ENCODE measurements around the gene EDNRA.

Gene EDNRA

DNA sequence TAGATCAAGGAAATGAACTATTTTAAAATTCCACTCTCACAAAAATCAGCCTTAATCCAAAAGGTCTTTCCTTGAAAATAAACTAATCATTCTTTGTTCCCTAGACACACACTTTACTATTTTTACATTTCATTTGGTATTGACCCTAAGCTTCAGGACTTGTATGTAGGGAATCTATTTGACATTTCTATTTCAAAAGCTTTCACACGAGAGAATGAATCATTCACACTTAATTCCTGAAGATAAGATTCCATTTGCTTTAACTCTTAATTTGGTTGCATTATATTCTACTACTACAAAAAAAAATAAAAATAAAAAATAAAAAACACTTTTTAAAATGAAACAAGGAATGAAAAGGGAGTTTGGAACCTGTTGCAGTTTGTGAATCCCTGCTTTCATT, 43.7 kb downstream of the EDNRA start:
- Histone ChIP-seq H3K27me3 (ENCODE audit: insufficient read depth, low read length) (no peaks in the 10 kb centered on the region), H3K9me3 (ENCODE audit: insufficient read depth, low read depth, low read length) (no peaks in the 10 kb centered on the region), H3K36me3 (ENCODE audit: insufficient read depth, low read length) (no peaks in the 10 kb centered on the region), H3K27ac (ENCODE audit: low read depth, low read length) (no peak overlapping the region), H3K9ac (ENCODE audit: low read depth, low read length) (no peak overlapping the region), H3K4me3 (ENCODE audit: low read length) (no peak overlapping the region), H3K4me1 (ENCODE audit: insufficient read depth, low read length) (no peaks in the 10 kb centered on the region)
- WGBS, result no CpG with 5 or more reads among the region's 1 CpG

DNA sequence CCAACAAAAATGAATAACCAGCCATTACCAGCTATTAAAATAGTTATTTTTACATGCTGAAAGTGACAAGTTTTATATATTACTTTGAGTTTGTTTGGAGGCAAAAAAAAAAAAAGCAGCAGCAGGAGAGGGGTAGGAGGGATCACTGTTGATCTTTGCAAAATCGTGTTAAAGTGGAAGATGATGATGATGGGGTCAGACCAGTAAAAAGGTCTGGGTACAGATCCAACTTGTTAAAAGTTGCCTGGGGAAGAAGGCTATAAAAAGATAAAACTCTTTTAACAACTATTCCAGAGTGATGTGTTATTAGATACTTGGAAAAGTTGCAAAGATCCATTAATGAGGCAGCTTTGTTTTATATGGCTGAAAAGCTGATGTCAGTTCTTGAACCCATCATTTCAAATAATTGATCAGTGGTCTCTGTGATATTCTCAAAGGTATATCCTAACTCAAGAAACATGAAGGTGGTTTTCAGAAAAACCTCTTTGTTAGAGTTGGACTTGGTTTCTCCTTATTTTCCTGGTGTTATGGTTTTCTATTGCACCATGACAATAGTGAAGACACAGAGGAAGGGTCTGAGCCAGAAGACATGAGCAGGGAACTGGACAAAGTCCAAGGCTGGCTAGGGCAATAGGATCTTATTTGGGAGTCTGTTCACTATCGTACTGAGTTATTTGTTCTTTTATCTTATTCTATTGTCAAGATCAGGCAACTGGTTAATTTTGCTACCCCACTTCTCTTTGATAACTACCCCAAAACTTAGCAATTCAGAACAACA, 44.8 kb downstream of the EDNRA start:
- 90% methylated on average over 2 of the region's 2 CpGs for WGBS
- no peaks in the 10 kb centered on the region for H3K27me3 ChIP-seq (ENCODE audit: insufficient read depth, low read length)
- H3K4me1 ChIP-seq (ENCODE audit: insufficient read depth, low read length), result no peaks in the 10 kb centered on the region
- no peaks in the 10 kb centered on the region for H3K9me3 ChIP-seq (ENCODE audit: insufficient read depth, low read depth, low read length)
- no peak overlapping the region for H3K27ac ChIP-seq (ENCODE audit: low read depth, low read length)
- no peak overlapping the region for H3K4me3 ChIP-seq (ENCODE audit: low read length)
- H3K36me3 ChIP-seq (ENCODE audit: insufficient read depth, low read length), result no peaks in the 10 kb centered on the region
- no peak overlapping the region for H3K9ac ChIP-seq (ENCODE audit: low read depth, low read length)

DNA sequence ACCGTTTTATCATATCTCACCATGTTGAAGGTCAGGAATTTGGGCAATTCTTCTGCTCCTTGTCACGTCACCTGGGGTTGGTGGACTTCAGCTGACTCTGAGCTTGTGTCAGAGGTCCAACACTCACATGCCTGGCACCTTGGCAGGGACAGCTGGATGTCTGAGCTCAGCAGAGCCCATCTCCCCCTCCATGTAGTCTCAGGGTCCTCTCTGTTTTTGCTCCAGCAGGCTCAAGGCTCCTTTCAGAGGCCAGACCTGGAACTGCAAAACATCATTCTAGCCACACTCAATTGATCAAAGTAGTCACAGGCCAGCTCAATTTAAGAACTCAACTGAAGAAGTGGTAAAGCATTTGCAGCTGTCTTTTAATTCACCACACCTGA, 45.4 kb downstream of the EDNRA start:
- Histone ChIP-seq H3K27me3 (ENCODE audit: insufficient read depth, low read length) (no peaks in the 10 kb centered on the region), H3K36me3 (ENCODE audit: insufficient read depth, low read length) (no peaks in the 10 kb centered on the region), H3K4me3 (ENCODE audit: low read length) (no peak overlapping the region), H3K9ac (ENCODE audit: low read depth, low read length) (no peak overlapping the region), H3K9me3 (ENCODE audit: insufficient read depth, low read depth, low read length) (no peaks in the 10 kb centered on the region), H3K4me1 (ENCODE audit: insufficient read depth, low read length) (no peaks in the 10 kb centered on the region), H3K27ac (ENCODE audit: low read depth, low read length) (no peak overlapping the region)
- 90% methylated on average over 2 of the region's 2 CpGs for WGBS

DNA sequence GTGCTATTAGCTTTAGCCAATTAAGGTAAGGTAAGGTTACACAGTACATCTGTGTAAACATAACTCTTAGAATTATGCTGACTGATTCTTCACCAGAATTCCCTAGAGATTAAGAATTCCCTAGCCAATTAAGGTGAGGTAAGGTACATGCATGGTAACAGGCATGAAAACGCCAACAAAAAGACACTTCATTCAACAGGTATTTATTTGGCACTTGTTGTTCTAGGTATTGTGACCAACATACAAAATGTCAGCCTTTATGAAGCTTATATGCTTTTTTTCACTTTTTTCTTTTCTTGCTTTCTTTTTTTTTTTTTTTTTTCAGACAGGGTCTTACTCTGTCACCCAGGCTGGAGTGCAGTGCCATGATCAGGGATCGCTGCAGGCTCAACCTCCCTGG, 47.2 kb downstream of the EDNRA start:
- 100% methylated on average over 2 of the region's 2 CpGs for WGBS
- Histone ChIP-seq H3K4me1 (ENCODE audit: insufficient read depth, low read length) (no peaks in the 10 kb centered on the region), H3K9me3 (ENCODE audit: insufficient read depth, low read depth, low read length) (no peaks in the 10 kb centered on the region), H3K36me3 (ENCODE audit: insufficient read depth, low read length) (no peaks in the 10 kb centered on the region), H3K27ac (ENCODE audit: low read depth, low read length) (no peak overlapping the region), H3K4me3 (ENCODE audit: low read length) (no peak overlapping the region), H3K9ac (ENCODE audit: low read depth, low read length) (no peak overlapping the region), H3K27me3 (ENCODE audit: insufficient read depth, low read length) (no peaks in the 10 kb centered on the region)

DNA sequence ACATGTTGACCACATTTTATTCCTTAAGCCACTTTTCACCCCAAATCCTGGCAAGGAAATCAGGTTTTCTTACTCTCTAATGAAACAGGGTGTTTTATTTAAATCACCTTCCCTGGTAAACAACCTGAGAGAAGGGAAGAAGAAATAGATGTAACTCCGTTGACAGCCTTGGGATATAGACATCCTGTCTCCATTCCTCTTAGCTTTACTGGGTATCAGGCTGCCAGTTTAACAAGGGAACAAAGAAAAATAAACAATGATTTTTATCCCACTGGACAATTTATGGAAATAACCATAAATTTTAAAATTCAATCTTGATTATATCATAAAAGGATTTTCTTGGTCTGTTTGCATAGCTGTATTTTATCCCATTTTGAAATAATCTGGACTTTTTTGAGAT, 49.2 kb downstream of the EDNRA start:
- Histone ChIP-seq H3K36me3 (ENCODE audit: insufficient read depth, low read length) (no peaks in the 10 kb centered on the region), H3K9me3 (ENCODE audit: insufficient read depth, low read depth, low read length) (no peaks in the 10 kb centered on the region), H3K4me1 (ENCODE audit: insufficient read depth, low read length) (no peaks in the 10 kb centered on the region; the same call in 1 of the 2 replicates), H3K4me3 (ENCODE audit: low read length) (no peak overlapping the region), H3K9ac (ENCODE audit: low read depth, low read length) (no peak overlapping the region), H3K27me3 (ENCODE audit: insufficient read depth, low read length) (no peaks in the 10 kb centered on the region), H3K27ac (ENCODE audit: low read depth, low read length) (no peak overlapping the region)
- WGBS, result 100% methylated on average over 1 of the region's 1 CpG

DNA sequence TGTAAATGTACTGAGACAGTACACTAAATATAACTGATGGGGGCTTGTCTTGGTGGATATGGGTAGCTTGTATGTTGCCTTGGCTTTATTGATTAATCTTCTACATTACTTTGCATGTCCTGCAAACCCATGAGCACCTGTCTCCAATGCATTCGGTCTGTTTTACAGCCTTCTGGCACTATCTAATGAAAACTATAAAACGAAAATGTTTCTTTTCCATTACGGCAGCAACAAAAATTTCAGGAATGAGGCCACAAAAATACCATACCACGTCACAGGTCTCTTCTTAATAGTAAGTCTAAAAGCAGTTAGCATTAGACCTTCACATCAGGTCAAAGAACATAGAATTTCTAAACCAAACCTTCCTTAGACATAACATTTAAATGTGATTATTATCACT, 49.8 kb downstream of the EDNRA start:
- no peak overlapping the region for H3K4me3 ChIP-seq (ENCODE audit: low read length)
- H3K36me3 ChIP-seq (ENCODE audit: insufficient read depth, low read length), result no peaks in the 10 kb centered on the region
- 88% methylated on average over 4 of the region's 4 CpGs for WGBS
- H3K4me1 ChIP-seq (ENCODE audit: insufficient read depth, low read length), result no peaks in the 10 kb centered on the region; the same call in 1 of the 2 replicates
- H3K27me3 ChIP-seq (ENCODE audit: insufficient read depth, low read length), result no peaks in the 10 kb centered on the region
- no peaks in the 10 kb centered on the region for H3K9me3 ChIP-seq (ENCODE audit: insufficient read depth, low read depth, low read length)
- H3K27ac ChIP-seq (ENCODE audit: low read depth, low read length), result no peak overlapping the region
- H3K9ac ChIP-seq (ENCODE audit: low read depth, low read length), result no peak overlapping the region

DNA sequence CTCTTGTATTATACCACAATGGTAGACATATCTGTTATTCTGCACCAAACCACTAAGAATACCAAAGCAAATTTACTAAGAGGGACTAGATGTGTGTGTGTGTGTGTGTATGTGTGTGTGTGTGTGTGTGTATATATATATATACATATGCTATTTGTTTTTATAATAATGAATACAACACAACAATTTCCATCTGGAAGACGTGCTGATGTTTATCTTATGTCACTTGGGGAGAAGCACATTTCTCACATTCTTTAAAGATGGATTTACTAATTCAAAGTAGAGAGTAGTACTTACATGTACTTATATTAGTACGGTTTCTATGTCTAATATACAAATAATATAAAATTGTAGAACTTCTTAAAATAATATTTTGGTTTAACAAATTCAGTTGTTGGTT, 52.0 kb downstream of the EDNRA start:
- no peak overlapping the region for H3K4me3 ChIP-seq (ENCODE audit: low read length)
- no peak overlapping the region for H3K27ac ChIP-seq (ENCODE audit: low read depth, low read length)
- no peaks in the 10 kb centered on the region for H3K36me3 ChIP-seq (ENCODE audit: insufficient read depth, low read length)
- H3K9ac ChIP-seq (ENCODE audit: low read depth, low read length), result no peak overlapping the region
- H3K9me3 ChIP-seq (ENCODE audit: insufficient read depth, low read depth, low read length), result no peaks in the 10 kb centered on the region
- WGBS, result no CpG with 5 or more reads among the region's 2 CpGs
- H3K4me1 ChIP-seq (ENCODE audit: insufficient read depth, low read length), result no peaks in the 10 kb centered on the region; the same call in 1 of the 2 replicates
- H3K27me3 ChIP-seq (ENCODE audit: insufficient read depth, low read length), result no peaks in the 10 kb centered on the region

DNA sequence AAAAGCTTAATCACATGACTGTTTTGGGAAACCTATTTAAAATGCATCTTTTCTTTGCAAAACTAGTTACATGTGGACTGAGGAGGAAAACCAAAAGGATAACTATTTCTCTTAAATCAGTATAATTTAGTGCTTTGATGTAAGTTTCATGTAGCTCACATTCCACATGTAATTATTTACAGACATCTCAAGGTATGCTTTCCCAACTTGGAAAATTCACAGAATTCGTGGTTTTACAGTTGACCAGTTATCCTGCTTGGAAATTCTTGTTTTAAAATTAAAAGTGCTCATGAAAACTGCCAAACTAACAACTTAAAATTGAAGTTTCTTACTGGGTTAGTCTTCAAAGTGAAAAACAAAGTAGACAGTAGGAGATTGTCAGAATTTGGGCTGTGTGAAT, 52.4 kb downstream of the EDNRA start:
- Histone ChIP-seq H3K9ac (ENCODE audit: low read depth, low read length) (no peak overlapping the region), H3K9me3 (ENCODE audit: insufficient read depth, low read depth, low read length) (no peaks in the 10 kb centered on the region), H3K4me3 (ENCODE audit: low read length) (no peak overlapping the region), H3K27me3 (ENCODE audit: insufficient read depth, low read length) (no peaks in the 10 kb centered on the region), H3K27ac (ENCODE audit: low read depth, low read length) (no peak overlapping the region), H3K36me3 (ENCODE audit: insufficient read depth, low read length) (no peaks in the 10 kb centered on the region), H3K4me1 (ENCODE audit: insufficient read depth, low read length) (no peaks in the 10 kb centered on the region; the same call in 1 of the 2 replicates)
- WGBS, result 89% methylated on average over 1 of the region's 1 CpG

DNA sequence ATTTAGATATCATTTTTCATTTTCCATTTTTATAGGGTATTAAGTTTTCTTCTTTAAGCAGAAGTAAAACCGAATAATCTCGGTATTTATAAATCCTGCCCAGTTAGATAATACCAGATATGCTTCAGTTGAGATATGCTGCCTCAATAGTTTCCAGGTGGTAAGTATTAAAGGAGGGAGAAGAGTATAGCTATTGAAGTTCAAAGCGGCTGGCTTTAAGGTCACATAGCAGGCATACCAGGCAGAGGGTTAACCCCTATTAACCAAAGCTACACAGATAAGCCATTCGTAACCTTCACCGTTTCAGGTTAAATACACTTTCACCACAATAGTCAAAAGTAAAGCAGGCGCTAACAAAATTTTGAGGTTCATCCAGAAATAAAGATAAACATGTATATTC, 54.2 kb downstream of the EDNRA start:
- Histone ChIP-seq H3K9ac (ENCODE audit: low read depth, low read length) (no peak overlapping the region), H3K36me3 (ENCODE audit: insufficient read depth, low read length) (no peaks in the 10 kb centered on the region), H3K4me1 (ENCODE audit: insufficient read depth, low read length) (no peaks in the 10 kb centered on the region; the same call in 1 of the 2 replicates), H3K9me3 (ENCODE audit: insufficient read depth, low read depth, low read length) (no peaks in the 10 kb centered on the region), H3K27me3 (ENCODE audit: insufficient read depth, low read length) (no peaks in the 10 kb centered on the region), H3K27ac (ENCODE audit: low read depth, low read length) (no peak overlapping the region), H3K4me3 (ENCODE audit: low read length) (no peak overlapping the region)
- 91% methylated on average over 6 of the region's 6 CpGs for WGBS

DNA sequence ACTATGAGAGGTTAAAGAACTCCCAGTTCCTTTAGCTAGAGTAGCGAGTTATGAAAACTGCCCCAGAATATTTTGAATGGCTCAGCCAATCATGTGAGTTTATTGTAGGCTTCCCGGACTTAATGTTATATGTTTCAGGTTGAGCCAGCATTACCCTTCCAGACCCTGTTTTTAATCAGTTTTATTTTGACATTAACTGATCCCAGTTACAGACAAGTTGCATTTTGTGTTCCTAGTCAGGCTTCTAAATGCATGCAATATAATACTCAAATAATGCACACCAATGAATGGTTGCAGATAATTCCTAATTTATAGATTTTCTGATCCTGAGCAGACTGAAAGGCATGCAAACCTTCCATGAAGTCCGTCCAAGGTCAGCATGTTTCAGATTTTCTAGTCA, 57.8 kb downstream of the EDNRA start:
- Histone ChIP-seq H3K36me3 (ENCODE audit: insufficient read depth, low read length) (no peaks in the 10 kb centered on the region), H3K9ac (ENCODE audit: low read depth, low read length) (no peak overlapping the region), H3K27me3 (ENCODE audit: insufficient read depth, low read length) (no peaks in the 10 kb centered on the region), H3K4me1 (ENCODE audit: insufficient read depth, low read length) (peaks cover 7% of the 10 kb centered on the region; the same call in 1 of the 2 replicates), H3K4me3 (ENCODE audit: low read length) (no peak overlapping the region), H3K9me3 (ENCODE audit: insufficient read depth, low read depth, low read length) (no peaks in the 10 kb centered on the region), H3K27ac (ENCODE audit: low read depth, low read length) (no peak overlapping the region)
- WGBS, result 95% methylated on average over 3 of the region's 3 CpGs

DNA sequence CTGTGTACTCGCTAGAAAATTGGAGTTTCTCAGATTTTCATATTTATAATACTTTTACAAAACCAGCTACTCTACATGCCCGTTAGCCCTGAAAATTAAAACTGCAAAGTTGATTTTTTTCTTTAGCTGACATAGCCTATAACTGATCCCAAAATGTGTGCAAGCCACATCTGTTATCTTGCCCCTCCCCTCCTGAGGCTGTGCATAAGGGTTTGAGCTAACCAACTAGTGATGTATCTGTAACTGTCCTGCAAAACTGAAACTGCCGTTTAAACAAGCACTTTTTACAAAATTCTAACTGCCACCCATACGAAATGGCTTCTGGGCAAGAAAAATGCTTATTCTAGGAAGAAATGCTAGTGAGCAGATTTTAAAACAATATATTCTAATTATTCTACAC, 59.1 kb downstream of the EDNRA start:
- H3K36me3 ChIP-seq (ENCODE audit: insufficient read depth, low read length), result no peaks in the 10 kb centered on the region
- H3K27ac ChIP-seq (ENCODE audit: low read depth, low read length), result no peak overlapping the region
- H3K27me3 ChIP-seq (ENCODE audit: insufficient read depth, low read length), result no peaks in the 10 kb centered on the region
- no peak overlapping the region for H3K9ac ChIP-seq (ENCODE audit: low read depth, low read length)
- 95% methylated on average over 4 of the region's 4 CpGs for WGBS
- H3K4me3 ChIP-seq (ENCODE audit: low read length), result no peak overlapping the region
- H3K4me1 ChIP-seq (ENCODE audit: insufficient read depth, low read length), result peaks cover 7% of the 10 kb centered on the region; the same call in 1 of the 2 replicates
- no peaks in the 10 kb centered on the region for H3K9me3 ChIP-seq (ENCODE audit: insufficient read depth, low read depth, low read length)
